Measurements from ENCODE around the gene HOXD11. TPM values are rescaled to one million over a fixed set of nuclear protein-coding genes. Genes with fewer than 3 reads are reported as not detected.

Gene HOXD11
- total and polyA plus RNA-seq, 2 donors (not counting 3 experiments of a cell fraction or from before 2014, with no cell fraction given), result not detected

- intact Hi-C loops (cut with micrococcal nuclease), result no loop called here
- ChIA-PET POLR2A (no interaction called here), CTCF (no interaction called here)
- dilution Hi-C loops (cut with MboI; ENCODE audit: extremely low pct_ligation_motif_present, low sequenced_read_pairs), result no loop called here
- DNase-seq (ENCODE audit: low read depth, low spot score) (no peak), FAIRE-seq (no peak)
- Histone ChIP-seq H3K36me3 (ENCODE audit: control insufficient read depth in 2 of 2, extremely low read depth in 1 of 2, insufficient read depth in 2 of 2, low read length in 2 of 2) (no peaks in the 10 kb centered on the region), H3K9me1 (replicated peaks; ENCODE audit: control insufficient read depth, extremely low read depth, insufficient read depth, low read length) (no peaks in the 10 kb centered on the region), H3K4me3 (replicated peaks in 1 of 3; ENCODE audit: insufficient read depth in 1 of 3, low read depth in 1 of 3, low read length in 3 of 3) (peak overlapping the region in 1 of 3 experiments; percentile 12), H4K20me1 (replicated peaks; ENCODE audit: control insufficient read depth, extremely low read depth, insufficient read depth, low read length) (no peaks in the 10 kb centered on the region), H3K9me3 (replicated peaks; ENCODE audit: control insufficient read depth, insufficient read depth, low read length) (no peaks in the 10 kb centered on the region), H3K27ac (ENCODE audit: insufficient read depth, low read depth, low read length) (no peak overlapping the region), H3K4me1 (ENCODE audit: control insufficient read depth, extremely low read depth, insufficient read depth, low read length) (peaks cover 5% of the 10 kb centered on the region), H3K79me2 (ENCODE audit: control insufficient read depth, insufficient read depth, low read length) (no peaks in the 10 kb centered on the region), H3K27me3 (ENCODE audit: control insufficient read depth in 2 of 2, insufficient read depth in 2 of 2, low read length in 2 of 2) (peaks cover 78 to 96% of the 10 kb centered on the region in 2 experiments), H2AFZ (ENCODE audit: low read depth, low read length) (no peak overlapping the region), H3K4me2 (ENCODE audit: insufficient read depth, low read length) (peak overlapping the region; percentile 30), H3K9ac (replicated peaks; ENCODE audit: extremely low read depth, insufficient read depth, low read length) (no peak overlapping the region)
- TF ChIP-seq MYC (IDR thresholded peaks at IDR 0.05; ENCODE audit: low read depth, low read length) (no peak), POLR2AphosphoS5 (IDR thresholded peaks at IDR 0.05; ENCODE audit: insufficient read depth, low read depth, low read length) (no peak), CTCF (IDR thresholded peaks at IDR 0.05; ENCODE audit: extremely low read depth in 1 of 2, insufficient read depth in 1 of 2, low read depth in 1 of 2, low read length in 2 of 2) (no peak), FOS (IDR thresholded peaks at IDR 0.05; ENCODE audit: borderline replicate concordance, insufficient read depth, low read length) (no peak), MAX (IDR thresholded peaks at IDR 0.05; ENCODE audit: insufficient read depth, insufficient read length) (no peak), JUN (IDR thresholded peaks at IDR 0.05; ENCODE audit: borderline replicate concordance, insufficient read depth, insufficient read length, low read depth) (no peak), POLR2A (IDR thresholded peaks at IDR 0.05; ENCODE audit: low read depth, low read length) (no peak), EZH2 (IDR thresholded peaks at IDR 0.05; ENCODE audit: borderline replicate concordance, low read depth, low read length, severe bottlenecking) (no peak), GATA2 (IDR thresholded peaks at IDR 0.05; ENCODE audit: insufficient read depth, insufficient read length, low read depth, low read length) (no peak)
- no TSS peak for BruUV-seq (replicated peaks)
These were observed 39.3 kb upstream of the HOXD11 start for GRCh38 chr2:176067589-176068418.

Measured in endothelial cell of umbilical vein (primary cell).